NB4 (cell line): ENCODE data around the gene MMP19.

Experiments used
- DNase-seq: peaks from one replicate; pipeline ENCODE4 v3.0.0; 2010; ENCODE audit warnings: low read depth
- H3K4me3 ChIP-seq: one replicate; pipeline ENCODE4 v1.5.1; 2011; ENCODE audit warnings: mild to moderate bottlenecking, low read depth, low read length, moderate library complexity
- CTCF ChIP-seq: IDR thresholded peaks from one replicate; pipeline ENCODE4 v1.5.1; 2012; ENCODE audit warnings: low read depth, low read length
- MYC ChIP-seq: IDR thresholded peaks from 2 replicates; pipeline ENCODE4 v1.6.1; 2011; ENCODE audit warnings: low read depth, low read length
- POLR2A ChIP-seq: IDR thresholded peaks from 2 replicates; pipeline ENCODE4 v1.6.1; 2011; ENCODE audit warnings: mild to moderate bottlenecking; ENCODE audit not compliant: insufficient read length; ENCODE audit errors: extremely low read depth
- TF ChIP-seq, protein P1 (sequence below): IDR thresholded peaks from 2 replicates; pipeline ENCODE4 v1.6.1; 2011; ENCODE audit warnings: low read depth, low read length

Gene MMP19, protein sequence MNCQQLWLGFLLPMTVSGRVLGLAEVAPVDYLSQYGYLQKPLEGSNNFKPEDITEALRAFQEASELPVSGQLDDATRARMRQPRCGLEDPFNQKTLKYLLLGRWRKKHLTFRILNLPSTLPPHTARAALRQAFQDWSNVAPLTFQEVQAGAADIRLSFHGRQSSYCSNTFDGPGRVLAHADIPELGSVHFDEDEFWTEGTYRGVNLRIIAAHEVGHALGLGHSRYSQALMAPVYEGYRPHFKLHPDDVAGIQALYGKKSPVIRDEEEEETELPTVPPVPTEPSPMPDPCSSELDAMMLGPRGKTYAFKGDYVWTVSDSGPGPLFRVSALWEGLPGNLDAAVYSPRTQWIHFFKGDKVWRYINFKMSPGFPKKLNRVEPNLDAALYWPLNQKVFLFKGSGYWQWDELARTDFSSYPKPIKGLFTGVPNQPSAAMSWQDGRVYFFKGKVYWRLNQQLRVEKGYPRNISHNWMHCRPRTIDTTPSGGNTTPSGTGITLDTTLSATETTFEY

DNA sequence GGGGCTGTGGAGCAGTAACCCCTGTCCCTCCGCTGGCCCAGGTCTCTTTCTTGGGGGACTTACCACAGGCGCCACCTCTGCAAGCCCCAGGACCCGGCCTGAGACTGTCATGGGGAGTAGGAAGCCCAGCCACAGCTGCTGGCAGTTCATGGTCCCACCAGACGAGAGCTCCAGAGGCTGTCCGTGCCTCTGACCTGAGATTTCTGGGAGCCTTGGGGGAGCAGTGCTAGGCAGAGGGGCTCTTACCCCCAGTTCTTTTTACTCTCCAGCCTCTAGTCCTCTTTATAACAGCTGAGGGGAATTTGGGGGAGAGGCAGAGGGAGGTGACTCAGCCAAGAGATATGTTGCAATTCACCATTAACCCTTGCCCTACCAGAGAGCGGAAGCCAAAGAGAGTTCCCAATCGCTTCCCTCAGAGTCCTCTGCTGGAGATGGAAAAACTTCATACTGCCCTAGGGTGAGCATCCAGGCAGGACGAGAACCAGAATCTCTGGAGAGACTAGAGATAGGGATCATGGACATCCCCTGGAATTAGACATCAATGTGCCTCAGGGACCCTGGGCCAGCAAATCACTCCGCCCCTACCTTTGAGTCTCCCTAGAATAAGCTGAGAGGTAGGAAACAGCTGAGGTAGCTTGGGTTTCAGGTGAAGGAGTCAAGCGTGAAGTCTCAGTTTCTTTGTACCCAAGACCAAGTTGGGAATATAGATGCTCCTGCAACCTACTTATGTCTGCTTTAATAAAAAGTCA, at the start of gene MMP19:
Gene MMP19 (minus strand): TSS at position 256 of the 749 bp plus-strand sequence. CDS start 106 bp downstream, at position 150.
- TF ChIP-seq, protein P1, sequence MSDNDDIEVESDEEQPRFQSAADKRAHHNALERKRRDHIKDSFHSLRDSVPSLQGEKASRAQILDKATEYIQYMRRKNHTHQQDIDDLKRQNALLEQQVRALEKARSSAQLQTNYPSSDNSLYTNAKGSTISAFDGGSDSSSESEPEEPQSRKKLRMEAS, result no peak
- TF ChIP-seq CTCF (no peak), POLR2A (no peak), MYC (no peak)
- no peak within 1 kb of the TSS for H3K4me3 ChIP-seq
- DNase-seq, result peak; percentile 85

DNA sequence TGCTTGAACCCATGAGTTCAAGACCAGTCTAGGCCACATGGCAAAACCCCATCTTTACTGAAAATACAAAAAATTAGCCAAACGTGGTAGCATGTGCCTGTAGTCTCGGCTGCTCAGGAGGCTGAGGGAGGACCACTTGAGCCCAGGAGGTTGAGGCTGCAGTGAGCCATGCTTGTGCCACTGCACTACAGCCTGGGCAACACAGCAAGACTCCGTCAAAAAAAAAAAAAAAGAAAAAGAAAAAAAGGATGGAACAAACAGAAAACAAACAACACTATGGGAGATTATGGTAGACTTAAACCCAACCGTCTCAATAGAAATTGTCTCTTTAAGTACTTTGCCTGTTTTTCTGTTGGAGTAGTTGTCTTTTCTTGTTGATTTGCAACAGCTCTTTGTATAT, 48.6 kb upstream of the MMP19 start:
- H3K4me3 ChIP-seq, result no peak overlapping the region
- TF ChIP-seq, protein P1, result no peak
- TF ChIP-seq POLR2A (no peak), MYC (no peak), CTCF (no peak)
- no peak for DNase-seq

DNA sequence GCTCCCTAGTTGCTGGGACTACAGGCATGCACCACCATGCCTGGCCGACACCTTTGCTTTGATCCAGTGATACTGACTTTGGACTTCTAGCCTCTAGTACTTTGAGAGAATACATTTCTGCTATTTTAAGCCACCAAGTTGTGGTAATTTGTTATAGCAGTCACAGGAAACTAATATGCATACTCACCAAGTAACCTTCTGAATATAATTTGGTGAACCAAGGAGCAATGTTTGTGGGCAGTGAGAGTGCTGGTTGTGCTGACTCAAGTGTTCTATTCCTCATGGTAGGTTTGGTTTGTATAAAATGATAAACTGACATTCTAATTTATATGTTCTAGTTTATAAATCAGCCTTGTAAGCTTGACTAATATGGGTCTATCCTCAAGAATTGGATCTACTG, 42.4 kb upstream of the MMP19 start:
- TF ChIP-seq, protein P1, result no peak
- no peak for TF ChIP-seq CTCF
- no peak for TF ChIP-seq POLR2A
- no peak for TF ChIP-seq MYC
- no peak for DNase-seq
- H3K4me3 ChIP-seq, result no peak overlapping the region

DNA sequence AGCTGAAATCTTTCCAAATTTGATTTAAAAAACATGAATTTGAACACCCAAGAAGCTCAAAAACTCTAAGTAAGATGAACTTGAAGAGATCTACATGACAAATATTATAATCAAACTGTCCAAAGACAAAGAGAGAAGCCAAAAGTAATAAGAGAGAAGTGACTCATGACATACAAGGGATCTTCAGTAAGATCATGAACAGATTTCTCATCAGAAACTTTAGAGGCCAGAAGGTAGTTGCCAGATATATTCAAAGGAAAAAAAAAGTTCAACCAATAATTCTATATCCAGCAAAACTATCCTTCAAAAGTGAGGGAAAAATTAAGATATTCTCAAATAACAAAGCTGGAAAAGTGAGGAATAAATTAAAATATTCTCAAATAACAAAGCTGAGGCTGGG, 35.1 kb upstream of the MMP19 start:
- DNase-seq, result no peak
- H3K4me3 ChIP-seq, result no peak overlapping the region
- TF ChIP-seq, protein P1, result no peak
- no peak for TF ChIP-seq POLR2A
- no peak for TF ChIP-seq CTCF
- no peak for TF ChIP-seq MYC

- DNase-seq, result no peak
- TF ChIP-seq POLR2A (no peak), CTCF (no peak), MYC (no peak)
- TF ChIP-seq, protein P1, result no peak
- no peak overlapping the region for H3K4me3 ChIP-seq
Measured at GRCh38 chr12:55875704-55876467, 33.1 kb upstream of the MMP19 start.
